Measurements from ENCODE around the gene MRPL54. TPM values are rescaled to one million over a fixed set of nuclear protein-coding genes. Genes with fewer than 3 reads are reported as not detected.
"Not testable (repeated sequence)": the region's sequence is repeated elsewhere in the genome, so short reads cannot be mapped to it uniquely, and the experiment has no call there.

Gene MRPL54
- total and polyA plus RNA-seq, 2 donors (not counting 1 experiment from before 2014, with no cell fraction given), result 29.7 to 45.4 TPM

GRCh38 chr19:3762130-3762473 lies 380 bp upstream of the MRPL54 start:
- no peak overlapping the region for H2AFZ ChIP-seq (ENCODE audit: low read length)
- H3K9me3 ChIP-seq (ENCODE audit: control insufficient read depth, insufficient read depth, low read depth, low read length), result no peaks in the 10 kb centered on the region
- peak overlapping the region; percentile 97 for H3K27ac ChIP-seq (ENCODE audit: insufficient read depth, low read length)
- no peak overlapping the region for H3K9ac ChIP-seq (ENCODE audit: insufficient read depth, low read length)
- peaks cover 2% of the 10 kb centered on the region for H3K4me1 ChIP-seq (ENCODE audit: control insufficient read depth, extremely low read depth, insufficient read depth, low read length)
- H3K27me3 ChIP-seq (ENCODE audit: control insufficient read depth, insufficient read depth, low read length), result no peaks in the 10 kb centered on the region
- peak overlapping the region; percentile 76 to 99 (median 87) for H3K4me3 ChIP-seq (replicated peaks in 1 of 4; ENCODE audit: control extremely low read depth in 1 of 4, insufficient read depth in 1 of 4, low read depth in 3 of 4, low read length in 4 of 4)
- H3K36me3 ChIP-seq (ENCODE audit: control insufficient read depth, insufficient read depth, low read length), result peaks cover 5% of the 10 kb centered on the region
- TF ChIP-seq CTCF (conservative IDR thresholded peaks at IDR 0.05 in 1 of 2, IDR thresholded peaks at IDR 0.05 in 1 of 2; ENCODE audit: low read depth in 1 of 2, low read length in 2 of 2), result no peak
- TF ChIP-seq EZH2 (IDR thresholded peaks at IDR 0.05; ENCODE audit: low read length, missing control alignments), result no peak
- DNase-seq (ENCODE audit: low read depth in 2 of 2), result no peak
- H3K79me2 ChIP-seq (ENCODE audit: control insufficient read depth, insufficient read depth, low read length), result peaks cover 9% of the 10 kb centered on the region
- H3K4me2 ChIP-seq (ENCODE audit: extremely low read depth, insufficient read depth, low read length), result peak overlapping the region; percentile 68
- H4K20me1 ChIP-seq (ENCODE audit: control insufficient read depth, extremely low read depth, insufficient read depth, low read length), result no peaks in the 10 kb centered on the region

- Histone ChIP-seq H4K20me1 (ENCODE audit: control insufficient read depth, extremely low read depth, insufficient read depth, low read length) (no peaks in the 10 kb centered on the region), H2AFZ (ENCODE audit: low read length) (no peak overlapping the region), H3K36me3 (ENCODE audit: control insufficient read depth, insufficient read depth, low read length) (peaks cover 3% of the 10 kb centered on the region), H3K9me3 (ENCODE audit: control insufficient read depth, insufficient read depth, low read depth, low read length) (no peaks in the 10 kb centered on the region), H3K4me3 (replicated peaks in 1 of 4; ENCODE audit: control extremely low read depth in 1 of 4, insufficient read depth in 1 of 4, low read depth in 3 of 4, low read length in 4 of 4) (no peak overlapping the region), H3K4me2 (ENCODE audit: extremely low read depth, insufficient read depth, low read length) (no peak overlapping the region), H3K79me2 (ENCODE audit: control insufficient read depth, insufficient read depth, low read length) (peaks cover 9% of the 10 kb centered on the region), H3K4me1 (ENCODE audit: control insufficient read depth, extremely low read depth, insufficient read depth, low read length) (peaks cover 2% of the 10 kb centered on the region), H3K27me3 (ENCODE audit: control insufficient read depth, insufficient read depth, low read length) (no peaks in the 10 kb centered on the region), H3K9ac (ENCODE audit: insufficient read depth, low read length) (no peak overlapping the region), H3K27ac (ENCODE audit: insufficient read depth, low read length) (no peak overlapping the region)
- no peak for DNase-seq (ENCODE audit: low read depth in 2 of 2)
- no peak for TF ChIP-seq EZH2 (IDR thresholded peaks at IDR 0.05; ENCODE audit: low read length, missing control alignments)
- no peak for TF ChIP-seq CTCF (conservative IDR thresholded peaks at IDR 0.05 in 1 of 2, IDR thresholded peaks at IDR 0.05 in 1 of 2; ENCODE audit: low read depth in 1 of 2, low read length in 2 of 2)
Measured at GRCh38 chr19:3765121-3765520, 2.6 kb downstream of the MRPL54 start.

- not testable (repeated sequence) for H3K36me3 ChIP-seq (ENCODE audit: control insufficient read depth, insufficient read depth, low read length); H3K27me3 ChIP-seq (ENCODE audit: control insufficient read depth, insufficient read depth, low read length); H3K4me1 ChIP-seq (ENCODE audit: control insufficient read depth, extremely low read depth, insufficient read depth, low read length); H3K4me3 ChIP-seq (replicated peaks in 1 of 4; ENCODE audit: control extremely low read depth in 1 of 4, insufficient read depth in 1 of 4, low read depth in 3 of 4, low read length in 4 of 4); H3K27ac ChIP-seq (ENCODE audit: insufficient read depth, low read length); H3K9me3 ChIP-seq (ENCODE audit: control insufficient read depth, insufficient read depth, low read depth, low read length); H4K20me1 ChIP-seq (ENCODE audit: control insufficient read depth, extremely low read depth, insufficient read depth, low read length); H2AFZ ChIP-seq (ENCODE audit: low read length); H3K79me2 ChIP-seq (ENCODE audit: control insufficient read depth, insufficient read depth, low read length); H3K9ac ChIP-seq (ENCODE audit: insufficient read depth, low read length); H3K4me2 ChIP-seq (ENCODE audit: extremely low read depth, insufficient read depth, low read length)
- peak in 1 of 2 donors; percentile 10 for DNase-seq (ENCODE audit: low read depth in 2 of 2)
Measured at GRCh38 chr19:3765757-3766156, 3.3 kb downstream of the MRPL54 start.
